CD4-positive, alpha-beta T cell treated with Interleukin-4 for 4 hours (primary cell): ENCODE measurements around the gene KRT9.
"Not testable (repeated sequence)": the region's sequence is repeated elsewhere in the genome, so short reads cannot be mapped to it uniquely, and the experiment has no call there.

Source experiments
- DNase-seq: peaks from one replicate; pipeline ENCODE4 v3.0.0-alpha.2; 2020

The KRT9 gene

DNA sequence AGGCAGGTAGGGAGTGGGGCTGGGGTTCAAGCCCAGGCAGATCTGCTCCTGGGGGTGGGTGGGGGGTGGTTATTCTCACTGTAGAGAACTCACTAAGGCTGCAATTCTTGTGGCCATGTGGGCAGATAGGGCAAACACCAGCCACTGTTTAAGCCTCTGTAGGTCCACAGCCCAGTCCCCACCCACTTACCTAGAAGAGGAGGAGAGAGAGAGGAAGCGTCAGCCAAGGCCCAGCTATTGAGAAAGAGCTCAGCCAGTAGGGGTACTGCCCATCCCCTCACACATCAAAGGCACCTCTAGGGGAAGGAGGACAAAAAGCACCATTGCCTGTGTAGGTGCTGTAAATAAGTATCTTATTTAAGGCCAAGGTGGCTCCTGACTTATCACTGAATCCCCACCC is 27.8 kb upstream of the KRT9 start:
- no peak for DNase-seq

GRCh38 chr17:41595585-41595984 is 23.7 kb upstream of the KRT9 start:
- no peak for DNase-seq

- no peak for DNase-seq
Observed at GRCh38 chr17:41594363-41594915, 22.6 kb upstream of the KRT9 start.

- no peak for DNase-seq
Observed at GRCh38 chr17:41593306-41593981, 21.6 kb upstream of the KRT9 start.

DNA sequence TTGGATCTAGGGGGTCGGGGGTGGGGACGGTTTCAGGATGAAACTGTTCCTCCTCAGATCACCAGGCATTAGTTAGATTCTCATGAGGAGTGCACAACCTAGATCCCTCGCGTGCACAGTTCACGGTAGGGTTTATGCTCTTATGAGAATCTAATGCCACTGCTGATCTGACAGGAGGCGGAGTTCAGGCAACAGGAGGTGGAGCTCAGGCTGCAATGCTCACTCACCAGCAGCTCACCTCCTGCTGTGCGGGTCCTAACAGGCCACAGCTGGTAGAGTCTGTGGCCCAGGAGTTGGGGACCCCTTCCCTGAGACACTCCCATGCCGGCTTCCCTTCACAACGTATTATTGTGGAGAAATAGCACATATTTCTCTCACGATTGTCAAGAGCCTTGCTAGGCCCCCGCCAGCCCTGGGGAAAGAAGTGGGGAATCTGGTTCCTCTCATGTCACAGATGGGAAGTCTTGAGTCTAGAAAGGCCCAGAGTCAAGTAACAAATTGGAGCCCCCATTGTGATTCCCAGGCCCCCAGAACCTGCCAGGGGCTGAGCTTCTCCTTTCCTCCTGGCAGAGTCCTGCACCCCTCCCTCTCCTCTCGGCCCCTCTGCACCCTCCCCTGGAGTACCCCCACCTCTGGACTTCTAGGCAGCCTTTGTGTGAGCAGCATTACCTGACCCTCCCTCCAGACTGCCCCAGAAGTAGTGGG is 20.9 kb upstream of the KRT9 start:
- no peak for DNase-seq

GRCh38 chr17:41589301-41589700 is 17.4 kb upstream of the KRT9 start:
- no peak for DNase-seq

- no peak for DNase-seq
Observed at GRCh38 chr17:41588126-41588810, 16.4 kb upstream of the KRT9 start.

GRCh38 chr17:41586863-41587495 is 15.1 kb upstream of the KRT9 start, which contains the start of gene KRT14:
Gene KRT14 (minus strand): TSS chr17:41586895. CDS start chr17:41586834, 61 bp downstream.
- DNase-seq: no peak

DNA sequence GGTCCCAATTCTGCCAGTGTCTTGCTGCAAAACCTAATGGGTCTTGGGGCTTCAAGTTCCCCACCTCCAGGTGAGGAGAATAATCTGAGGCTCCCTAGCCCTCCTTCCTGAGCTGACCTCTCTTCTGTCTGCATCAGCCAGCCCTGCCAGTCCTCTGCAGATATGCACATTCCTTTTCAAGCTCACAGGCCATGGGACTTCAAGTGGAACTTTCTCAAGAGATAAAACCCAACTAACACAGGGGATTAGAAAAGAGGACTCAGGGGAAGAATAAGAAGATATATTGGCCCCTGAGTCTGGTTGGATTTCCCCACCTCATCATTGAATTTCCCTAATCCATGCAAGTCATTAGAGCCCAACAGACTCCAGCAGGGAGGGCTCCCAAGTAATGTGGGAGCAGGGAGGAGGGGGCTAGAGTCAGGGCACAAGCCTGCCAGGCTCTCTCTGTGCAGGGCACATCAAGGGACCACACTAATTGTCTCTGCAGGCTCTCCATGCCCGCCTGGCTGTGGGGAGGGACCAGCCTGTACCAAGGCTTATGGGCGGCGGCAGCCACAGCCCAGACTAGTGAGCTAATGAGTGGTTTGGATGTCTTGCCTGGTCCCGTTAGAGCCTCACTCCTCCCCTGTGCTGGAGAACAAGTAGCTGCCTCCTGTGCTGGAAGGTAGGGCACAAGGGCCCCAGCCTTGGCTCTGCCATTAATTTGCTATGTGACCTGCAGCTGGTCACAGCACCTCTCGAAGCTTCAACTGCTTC is 13.6 kb upstream of the KRT9 start:
- no peak for DNase-seq

DNA sequence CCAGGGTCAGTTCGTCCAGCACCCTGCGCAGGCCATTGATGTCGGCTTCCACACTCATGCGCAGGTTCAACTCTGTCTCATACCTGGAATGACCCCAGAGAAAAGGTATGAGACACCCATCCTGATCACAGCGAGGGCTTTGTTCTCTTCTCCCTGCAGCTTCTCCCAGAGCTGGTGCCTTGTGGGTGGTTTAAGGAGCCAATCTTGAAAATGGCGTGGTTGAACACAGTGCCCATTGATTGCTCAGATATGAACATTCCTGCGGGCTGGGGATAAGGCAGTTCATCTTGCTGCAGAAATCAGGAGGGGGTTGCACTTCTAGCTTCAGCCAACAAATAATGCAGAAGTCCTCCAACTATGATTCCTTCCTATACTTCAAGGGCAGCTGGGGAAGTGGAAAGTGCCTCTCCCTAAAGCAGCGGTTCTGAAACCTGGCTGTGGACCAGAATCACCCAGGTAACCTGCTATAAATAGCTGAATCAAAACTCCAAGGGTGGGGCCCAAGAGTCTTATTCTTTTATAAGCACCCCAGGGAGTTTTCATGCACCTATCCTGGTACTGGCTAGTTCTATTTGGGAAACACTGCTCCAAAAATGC is 12.6 kb upstream of the KRT9 start:
- not testable (repeated sequence) for DNase-seq

- DNase-seq: no peak
Observed at GRCh38 chr17:41583137-41584127, 11.6 kb upstream of the KRT9 start.

- not testable (repeated sequence) for DNase-seq
Observed at GRCh38 chr17:41582061-41582968, 10.5 kb upstream of the KRT9 start.

DNA sequence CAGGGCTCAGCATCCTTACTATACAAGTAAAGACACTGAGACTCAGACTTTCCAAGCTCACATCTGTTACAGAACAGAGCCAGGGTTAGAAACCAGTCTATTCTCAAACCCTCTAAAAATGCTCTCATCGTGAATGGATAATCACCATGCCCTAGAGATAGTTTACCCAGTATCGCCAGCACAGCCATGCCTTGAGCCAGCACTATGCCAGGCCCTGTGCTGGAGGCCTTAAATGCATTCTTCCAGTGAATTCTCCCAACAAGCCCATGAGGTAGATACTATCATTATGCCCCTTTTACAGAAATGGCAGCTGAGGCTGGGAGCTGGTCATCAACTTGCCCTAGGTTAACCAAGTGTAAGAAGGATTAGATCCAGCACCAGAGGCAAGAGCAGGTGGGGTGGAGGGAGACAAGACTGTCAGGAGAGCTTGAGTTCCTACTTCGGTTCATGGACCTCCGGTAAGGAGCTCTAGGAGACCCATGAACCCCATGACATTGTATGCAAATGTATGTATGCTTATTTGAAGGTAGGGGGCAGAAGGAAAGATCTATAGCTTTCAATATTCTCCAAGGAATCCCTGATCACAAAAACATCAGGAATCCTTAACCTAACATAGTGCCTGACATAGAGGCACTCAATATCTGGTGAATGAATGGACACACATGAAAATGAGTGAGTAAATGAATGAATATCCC is 9.7 kb upstream of the KRT9 start:
- no peak for DNase-seq

DNA sequence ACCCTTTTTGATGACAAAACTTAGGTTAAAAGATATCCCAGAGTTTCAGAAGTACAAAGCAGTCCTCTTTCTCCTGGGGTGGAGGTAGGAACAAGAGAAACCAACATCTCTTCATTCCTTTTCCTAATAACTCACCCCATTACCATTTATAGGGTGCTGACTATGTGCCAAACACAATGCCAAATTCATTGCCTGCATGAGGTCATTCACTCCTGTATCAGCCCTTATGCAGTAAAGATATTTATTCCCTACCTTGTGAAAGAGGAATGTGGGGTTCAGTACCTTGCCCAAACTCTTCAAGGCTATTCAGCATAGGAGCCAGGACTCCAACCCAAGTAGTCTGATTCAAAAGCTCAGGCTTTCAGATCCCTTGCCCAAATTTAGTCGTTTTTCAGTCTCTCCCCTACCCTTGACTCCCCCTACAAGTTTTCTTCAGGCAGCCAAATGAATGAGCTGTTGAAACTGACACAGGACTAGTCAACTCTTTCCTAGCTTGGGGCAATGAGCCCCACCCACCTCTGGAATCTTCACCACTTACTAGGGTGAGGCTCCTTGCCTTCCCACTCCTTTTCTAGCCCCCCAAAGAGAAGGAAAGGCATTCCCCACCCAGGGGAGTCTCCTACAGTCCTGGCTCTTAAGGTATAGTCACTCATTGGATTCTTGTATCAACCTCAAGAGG is 9.0 kb upstream of the KRT9 start:
- DNase-seq: no peak

GRCh38 chr17:41580244-41580575 is 8.4 kb upstream of the KRT9 start:
- no peak for DNase-seq

GRCh38 chr17:41579484-41580243 is 7.8 kb upstream of the KRT9 start:
- peak; percentile 35 for DNase-seq

DNA sequence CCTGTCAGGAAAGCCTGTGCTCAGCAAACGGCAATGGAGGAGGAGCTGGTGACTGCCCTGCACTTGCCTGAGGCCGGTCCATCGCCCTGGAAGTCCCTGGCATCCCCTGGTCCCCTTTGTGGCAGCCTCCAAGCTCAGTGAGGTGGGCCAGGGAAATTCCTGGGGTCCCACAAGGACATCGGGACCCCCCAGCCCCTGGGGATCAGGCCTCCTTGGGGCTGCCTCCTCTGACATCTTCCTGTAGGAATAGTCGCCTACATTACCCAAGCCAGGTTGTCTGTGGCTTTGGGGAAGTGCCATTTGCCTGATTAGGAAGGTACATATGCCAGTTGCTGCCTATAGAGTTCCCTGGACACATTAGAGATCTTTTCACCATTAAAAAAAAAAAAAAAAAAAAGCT is 7.1 kb upstream of the KRT9 start:
- DNase-seq: no peak

GRCh38 chr17:41578538-41578937 is 6.7 kb upstream of the KRT9 start:
- no peak for DNase-seq
